ENCODE measurements around the gene KANK4.
"Not testable (repeated sequence)": the region's sequence is repeated elsewhere in the genome, so short reads cannot be mapped to it uniquely, and the experiment has no call there.

The KANK4 gene

DNA sequence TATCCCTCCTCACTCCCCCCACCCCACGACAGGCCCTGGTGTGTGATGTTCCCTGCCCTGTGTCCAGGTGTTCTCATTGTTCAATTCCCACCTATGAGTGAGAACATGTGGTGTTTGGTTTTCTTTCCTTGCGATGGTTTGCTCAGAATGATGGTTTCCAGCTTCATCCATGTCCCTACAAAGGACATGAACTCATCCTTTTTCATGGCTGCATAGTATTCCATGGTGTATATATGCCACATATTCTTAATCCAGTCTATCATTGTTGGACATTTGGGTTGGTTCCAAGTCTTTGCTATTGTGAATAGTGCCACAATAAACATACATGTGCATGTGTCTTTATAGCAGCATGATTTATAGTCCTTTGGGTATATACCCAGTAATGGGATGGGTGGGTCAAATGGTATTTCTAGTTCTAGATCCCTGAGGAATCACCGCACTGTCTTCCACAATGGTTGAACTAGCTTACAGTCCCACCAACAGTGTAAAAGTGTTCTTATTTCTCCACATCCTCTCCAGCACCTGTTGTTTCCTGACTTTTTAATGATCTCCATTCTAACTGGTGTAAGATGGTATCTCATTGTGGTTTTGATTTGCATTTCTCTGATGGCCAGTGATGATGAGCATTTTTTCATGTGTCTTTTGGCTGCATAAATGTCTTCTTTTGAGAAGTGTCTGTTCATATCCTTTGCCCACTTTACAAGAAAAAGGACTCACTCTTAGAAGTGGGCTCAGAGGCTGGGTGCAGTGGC, 79.4 kb downstream of the KANK4 start:
- not testable (repeated sequence) for H3K9me3 ChIP-seq (ENCODE audit: control insufficient read depth, low read length); H3K4me3 ChIP-seq (ENCODE audit: insufficient read depth, low read depth, low read length); H3K36me3 ChIP-seq (ENCODE audit: control insufficient read depth, insufficient read depth, low read length); H3K27ac ChIP-seq (ENCODE audit: insufficient read depth, low read depth, low read length, poor library complexity, severe bottlenecking); H3K27me3 ChIP-seq (ENCODE audit: control insufficient read depth, insufficient read depth, low read length, poor library complexity, severe bottlenecking); H3K4me1 ChIP-seq (ENCODE audit: control insufficient read depth, insufficient read depth, low read length)
- WGBS, 2 experiments, result 83 to 89% methylated on average over 1 to 3 of the region's 3 CpGs

DNA sequence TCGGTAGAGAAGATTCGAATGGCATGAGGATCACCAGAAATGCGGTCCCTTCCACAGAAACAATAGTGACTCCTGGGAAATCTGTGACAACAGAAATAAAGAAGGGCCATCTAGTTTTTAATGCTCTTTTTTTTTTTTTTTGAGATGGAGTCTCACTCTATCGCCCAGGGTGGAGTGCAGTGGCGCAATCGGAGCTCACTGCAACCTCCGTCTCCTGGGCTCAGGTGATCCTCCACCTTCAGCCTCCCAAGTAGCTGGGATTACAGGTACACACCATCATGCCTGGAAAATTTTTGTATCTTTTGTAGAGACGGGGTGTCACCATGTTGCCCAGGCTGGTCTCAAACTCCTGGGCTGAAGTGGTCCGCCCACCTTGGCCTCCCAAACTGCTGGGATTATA, 80.7 kb downstream of the KANK4 start:
- H3K27ac ChIP-seq (ENCODE audit: insufficient read depth, low read depth, low read length, poor library complexity, severe bottlenecking), result no peak overlapping the region
- H3K9me3 ChIP-seq (ENCODE audit: control insufficient read depth, low read length), result no peaks in the 10 kb centered on the region
- no peak overlapping the region for H3K4me3 ChIP-seq (ENCODE audit: insufficient read depth, low read depth, low read length)
- no peaks in the 10 kb centered on the region for H3K36me3 ChIP-seq (ENCODE audit: control insufficient read depth, insufficient read depth, low read length)
- H3K4me1 ChIP-seq (ENCODE audit: control insufficient read depth, insufficient read depth, low read length), result peaks cover 7% of the 10 kb centered on the region
- WGBS, 2 experiments, result 93 to 94% methylated on average over 9 of the region's 9 CpGs
- H3K27me3 ChIP-seq (ENCODE audit: control insufficient read depth, insufficient read depth, low read length, poor library complexity, severe bottlenecking), result no peaks in the 10 kb centered on the region

DNA sequence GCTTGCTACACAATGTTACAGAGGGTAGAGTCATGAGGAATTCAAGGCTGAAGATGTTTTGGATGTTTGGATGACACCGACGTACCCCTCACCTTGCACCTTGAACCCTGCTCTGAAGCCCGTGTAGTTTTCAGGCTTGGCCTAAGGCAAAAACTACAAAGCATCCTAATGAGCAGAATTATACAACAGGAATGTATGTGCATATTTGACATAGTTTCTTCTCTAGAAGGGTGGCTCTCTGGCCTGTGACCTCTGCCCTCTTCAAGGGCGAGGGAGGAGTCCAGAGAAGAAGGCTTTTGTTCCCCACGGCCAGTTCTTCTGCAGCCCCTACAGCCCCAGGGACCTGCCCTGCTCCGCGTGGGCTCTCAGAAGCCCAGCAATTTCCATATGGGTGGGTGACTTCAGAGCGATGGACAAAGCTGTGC, 81.3 kb downstream of the KANK4 start:
- WGBS, 2 experiments, result 60 to 64% methylated on average over 8 of the region's 8 CpGs
- Histone ChIP-seq H3K4me3 (ENCODE audit: insufficient read depth, low read depth, low read length) (no peak overlapping the region), H3K9me3 (ENCODE audit: control insufficient read depth, low read length) (no peaks in the 10 kb centered on the region), H3K27ac (ENCODE audit: insufficient read depth, low read depth, low read length, poor library complexity, severe bottlenecking) (no peak overlapping the region), H3K36me3 (ENCODE audit: control insufficient read depth, insufficient read depth, low read length) (no peaks in the 10 kb centered on the region), H3K27me3 (ENCODE audit: control insufficient read depth, insufficient read depth, low read length, poor library complexity, severe bottlenecking) (no peaks in the 10 kb centered on the region), H3K4me1 (ENCODE audit: control insufficient read depth, insufficient read depth, low read length) (peaks cover 7% of the 10 kb centered on the region)

DNA sequence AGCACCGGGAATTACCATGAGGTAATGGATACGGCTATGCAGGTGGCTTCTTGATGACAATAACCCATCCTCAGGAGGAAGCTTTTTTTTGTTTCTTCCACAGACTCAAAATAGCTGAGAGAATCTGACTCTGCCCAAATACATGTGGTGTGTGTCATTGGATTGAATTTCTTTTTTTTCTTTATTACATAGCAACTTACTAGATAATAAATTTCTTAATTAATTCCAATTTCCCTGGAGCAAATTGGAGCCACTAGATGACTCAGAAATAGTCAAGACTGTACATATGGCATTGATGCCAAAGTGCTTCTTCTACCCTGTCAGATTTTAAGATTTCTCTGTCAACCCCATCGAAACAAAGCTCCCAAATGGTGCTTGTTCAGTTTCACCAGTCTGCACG, 81.9 kb downstream of the KANK4 start:
- Histone ChIP-seq H3K27me3 (ENCODE audit: control insufficient read depth, insufficient read depth, low read length, poor library complexity, severe bottlenecking) (no peaks in the 10 kb centered on the region), H3K9me3 (ENCODE audit: control insufficient read depth, low read length) (no peaks in the 10 kb centered on the region), H3K4me3 (ENCODE audit: insufficient read depth, low read depth, low read length) (no peak overlapping the region), H3K4me1 (ENCODE audit: control insufficient read depth, insufficient read depth, low read length) (peaks cover 7% of the 10 kb centered on the region), H3K27ac (ENCODE audit: insufficient read depth, low read depth, low read length, poor library complexity, severe bottlenecking) (peak overlapping the region; percentile 46), H3K36me3 (ENCODE audit: control insufficient read depth, insufficient read depth, low read length) (no peaks in the 10 kb centered on the region)
- 72 to 83% methylated on average over 4 of the region's 4 CpGs for WGBS, 2 experiments

DNA sequence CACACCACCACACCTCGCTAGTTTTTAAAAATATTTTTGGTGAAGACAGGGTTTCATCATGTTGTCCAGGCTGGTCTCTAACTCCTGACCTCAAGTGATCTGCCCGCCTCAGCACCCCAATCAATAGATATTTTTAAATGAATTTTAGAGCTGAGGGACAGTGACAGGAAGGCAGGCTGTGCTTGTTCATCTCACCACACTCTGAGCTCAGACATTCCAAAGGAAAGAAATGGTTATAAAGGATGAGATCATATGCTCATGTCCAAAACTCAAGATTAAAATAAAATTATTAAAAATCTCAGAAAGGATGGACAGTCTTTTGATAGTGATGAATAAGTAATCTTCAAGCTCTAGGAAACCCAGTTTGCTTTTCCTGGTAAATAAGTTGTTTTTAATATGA, 83.7 kb downstream of the KANK4 start:
- Histone ChIP-seq H3K36me3 (ENCODE audit: control insufficient read depth, insufficient read depth, low read length) (no peaks in the 10 kb centered on the region), H3K27me3 (ENCODE audit: control insufficient read depth, insufficient read depth, low read length, poor library complexity, severe bottlenecking) (no peaks in the 10 kb centered on the region), H3K9me3 (ENCODE audit: control insufficient read depth, low read length) (no peaks in the 10 kb centered on the region), H3K4me1 (ENCODE audit: control insufficient read depth, insufficient read depth, low read length) (peaks cover 10% of the 10 kb centered on the region), H3K4me3 (ENCODE audit: insufficient read depth, low read depth, low read length) (no peak overlapping the region), H3K27ac (ENCODE audit: insufficient read depth, low read depth, low read length, poor library complexity, severe bottlenecking) (no peak overlapping the region)
- WGBS, 2 experiments, result 92 to 100% methylated on average over 2 of the region's 2 CpGs

DNA sequence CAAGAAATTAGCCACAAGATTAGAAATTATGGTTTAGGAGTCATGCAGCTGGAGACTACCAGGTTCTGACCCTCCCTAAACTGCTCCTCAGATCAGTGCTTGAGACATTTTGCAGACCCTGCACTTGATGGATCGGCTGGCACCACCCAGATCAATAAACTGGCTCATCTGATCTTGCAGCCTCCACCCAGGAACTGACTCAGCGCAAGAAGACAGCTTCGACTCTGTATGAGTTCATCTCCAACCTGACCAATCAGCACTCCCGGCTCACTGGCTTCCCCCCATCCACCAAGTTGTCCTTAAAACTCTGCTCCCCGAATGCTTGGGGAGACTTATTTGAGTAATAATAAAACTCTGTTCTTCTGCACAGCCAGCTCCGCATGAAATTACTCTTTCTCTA, 84.5 kb downstream of the KANK4 start:
- Histone ChIP-seq H3K36me3 (ENCODE audit: control insufficient read depth, insufficient read depth, low read length) (no peaks in the 10 kb centered on the region), H3K9me3 (ENCODE audit: control insufficient read depth, low read length) (no peaks in the 10 kb centered on the region), H3K4me1 (ENCODE audit: control insufficient read depth, insufficient read depth, low read length) (peaks cover 10% of the 10 kb centered on the region), H3K4me3 (ENCODE audit: insufficient read depth, low read depth, low read length) (no peak overlapping the region), H3K27ac (ENCODE audit: insufficient read depth, low read depth, low read length, poor library complexity, severe bottlenecking) (no peak overlapping the region), H3K27me3 (ENCODE audit: control insufficient read depth, insufficient read depth, low read length, poor library complexity, severe bottlenecking) (no peaks in the 10 kb centered on the region)
- WGBS, 2 experiments, result 91 to 94% methylated on average over 4 to 6 of the region's 6 CpGs

DNA sequence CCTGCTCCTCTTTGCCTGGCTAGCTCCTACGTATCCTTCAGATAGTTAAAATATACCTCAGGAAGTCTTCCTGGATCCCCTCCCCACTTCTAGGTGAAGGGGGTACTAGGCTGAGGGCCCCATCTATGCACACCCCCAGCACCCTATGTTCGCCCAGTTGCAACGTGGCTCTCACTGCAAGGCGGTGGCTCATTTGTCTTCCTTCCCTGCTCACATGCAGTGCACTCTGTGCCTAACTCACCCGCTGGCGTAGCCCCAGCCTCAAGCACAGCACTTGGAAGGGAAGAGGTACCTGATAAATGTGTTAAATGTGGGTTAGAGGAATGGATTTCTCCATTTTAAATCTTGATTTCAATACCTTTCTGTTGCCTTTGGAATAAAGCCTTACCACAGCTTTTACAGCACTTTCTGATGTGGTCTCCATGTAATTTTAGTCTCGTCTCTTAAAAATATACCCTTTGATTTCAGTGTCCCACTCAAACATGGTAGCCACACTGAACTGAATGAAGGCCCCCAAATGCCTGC, 85.2 kb downstream of the KANK4 start:
- 92 to 93% methylated on average over 7 of the region's 7 CpGs for WGBS, 2 experiments
- H3K27ac ChIP-seq (ENCODE audit: insufficient read depth, low read depth, low read length, poor library complexity, severe bottlenecking), result no peak overlapping the region
- peaks cover 10% of the 10 kb centered on the region for H3K4me1 ChIP-seq (ENCODE audit: control insufficient read depth, insufficient read depth, low read length)
- no peaks in the 10 kb centered on the region for H3K9me3 ChIP-seq (ENCODE audit: control insufficient read depth, low read length)
- H3K36me3 ChIP-seq (ENCODE audit: control insufficient read depth, insufficient read depth, low read length), result no peaks in the 10 kb centered on the region
- H3K27me3 ChIP-seq (ENCODE audit: control insufficient read depth, insufficient read depth, low read length, poor library complexity, severe bottlenecking), result no peaks in the 10 kb centered on the region
- H3K4me3 ChIP-seq (ENCODE audit: insufficient read depth, low read depth, low read length), result no peak overlapping the region

DNA sequence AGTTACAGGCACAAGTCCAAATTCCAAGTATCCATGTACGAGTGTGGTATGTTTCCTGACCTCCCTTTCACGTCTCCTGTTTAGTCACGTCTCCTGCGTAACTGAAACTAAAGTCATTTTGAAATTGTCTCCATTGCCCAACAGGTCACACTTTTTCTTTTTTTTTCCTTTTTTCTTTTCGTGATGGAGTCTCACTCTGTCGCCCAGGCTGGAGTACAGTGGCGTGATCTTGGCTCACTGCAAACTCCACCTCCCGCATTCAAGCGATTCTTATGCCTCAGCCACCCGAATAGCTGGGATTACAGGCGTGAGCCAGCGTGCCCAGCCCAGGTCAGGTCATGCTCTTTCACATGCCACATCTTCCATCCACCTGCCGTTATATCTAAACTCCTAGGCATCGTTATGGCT, 86.4 kb downstream of the KANK4 start:
- Histone ChIP-seq H3K4me3 (ENCODE audit: insufficient read depth, low read depth, low read length) (no peak overlapping the region), H3K27me3 (ENCODE audit: control insufficient read depth, insufficient read depth, low read length, poor library complexity, severe bottlenecking) (no peaks in the 10 kb centered on the region), H3K4me1 (ENCODE audit: control insufficient read depth, insufficient read depth, low read length) (peaks cover 5% of the 10 kb centered on the region), H3K27ac (ENCODE audit: insufficient read depth, low read depth, low read length, poor library complexity, severe bottlenecking) (no peak overlapping the region), H3K36me3 (ENCODE audit: control insufficient read depth, insufficient read depth, low read length) (no peaks in the 10 kb centered on the region), H3K9me3 (ENCODE audit: control insufficient read depth, low read length) (no peaks in the 10 kb centered on the region)
- 89 to 93% methylated on average over 14 of the region's 14 CpGs for WGBS, 2 experiments

DNA sequence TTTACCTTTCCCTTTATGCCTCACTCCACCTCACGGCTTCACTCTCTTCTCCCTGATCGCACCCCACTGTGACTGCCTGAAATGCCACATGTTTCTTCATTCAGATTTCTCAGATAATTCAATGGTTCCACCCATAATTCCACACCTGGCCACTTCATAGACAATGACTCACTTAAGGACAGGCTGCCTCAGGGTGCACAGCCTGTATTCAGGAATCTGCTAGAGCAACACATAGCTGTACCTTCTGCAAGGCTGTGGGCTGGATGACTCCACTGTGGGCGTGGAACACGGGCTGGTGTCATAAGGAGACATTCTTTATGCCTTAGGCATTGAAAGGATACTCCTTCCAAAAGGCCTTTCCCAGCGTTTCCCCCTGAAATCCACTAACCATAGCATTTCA, 88.5 kb downstream of the KANK4 start:
- Histone ChIP-seq H3K27me3 (ENCODE audit: control insufficient read depth, insufficient read depth, low read length, poor library complexity, severe bottlenecking) (no peaks in the 10 kb centered on the region), H3K4me3 (ENCODE audit: insufficient read depth, low read depth, low read length) (no peak overlapping the region), H3K27ac (ENCODE audit: insufficient read depth, low read depth, low read length, poor library complexity, severe bottlenecking) (no peak overlapping the region), H3K9me3 (ENCODE audit: control insufficient read depth, low read length) (no peaks in the 10 kb centered on the region), H3K36me3 (ENCODE audit: control insufficient read depth, insufficient read depth, low read length) (no peaks in the 10 kb centered on the region), H3K4me1 (ENCODE audit: control insufficient read depth, insufficient read depth, low read length) (peaks cover 2% of the 10 kb centered on the region)
- WGBS, 2 experiments, result 90 to 93% methylated on average over 5 of the region's 5 CpGs

DNA sequence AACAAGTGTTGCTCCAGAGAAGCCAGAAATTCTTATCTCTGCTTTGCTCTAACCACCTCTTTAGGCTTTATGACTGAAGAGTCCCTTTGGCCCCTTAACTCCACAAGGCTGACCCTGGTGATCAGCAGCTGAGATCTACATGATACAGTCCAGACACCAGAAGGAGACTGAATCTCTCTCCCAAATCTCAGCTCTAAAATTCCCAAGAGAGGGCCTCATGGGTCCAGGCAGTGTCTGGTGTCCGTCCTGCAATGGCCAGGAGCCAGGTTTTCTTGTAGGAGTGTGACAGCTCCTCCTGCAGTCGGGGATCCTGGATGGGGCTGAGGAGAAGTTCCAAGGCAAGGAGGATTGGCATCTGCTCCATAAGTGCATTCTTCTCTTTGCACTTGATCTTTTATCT, 89.3 kb downstream of the KANK4 start:
- H3K27me3 ChIP-seq (ENCODE audit: control insufficient read depth, insufficient read depth, low read length, poor library complexity, severe bottlenecking), result no peaks in the 10 kb centered on the region
- H3K9me3 ChIP-seq (ENCODE audit: control insufficient read depth, low read length), result no peaks in the 10 kb centered on the region
- peaks cover 2% of the 10 kb centered on the region for H3K4me1 ChIP-seq (ENCODE audit: control insufficient read depth, insufficient read depth, low read length)
- no peaks in the 10 kb centered on the region for H3K36me3 ChIP-seq (ENCODE audit: control insufficient read depth, insufficient read depth, low read length)
- 88 to 93% methylated on average over 2 of the region's 2 CpGs for WGBS, 2 experiments
- H3K27ac ChIP-seq (ENCODE audit: insufficient read depth, low read depth, low read length, poor library complexity, severe bottlenecking), result no peak overlapping the region
- no peak overlapping the region for H3K4me3 ChIP-seq (ENCODE audit: insufficient read depth, low read depth, low read length)

Data from ectodermal cell (in vitro differentiated cells).